HG03095 (cell line): Measurements from ENCODE around the gene CLCA2.
A peak's percentile ranks its signal among the peaks of the same experiment; 100 is the strongest.

Source experiments
- ATAC-seq: cut with Tn5 transposase; IDR thresholded peaks from one replicate; pipeline ENCODE4 v1.9.1; 2021; ENCODE audit warnings: moderate library complexity; ENCODE audit not compliant: unreplicated experiment

The CLCA2 gene

DNA sequence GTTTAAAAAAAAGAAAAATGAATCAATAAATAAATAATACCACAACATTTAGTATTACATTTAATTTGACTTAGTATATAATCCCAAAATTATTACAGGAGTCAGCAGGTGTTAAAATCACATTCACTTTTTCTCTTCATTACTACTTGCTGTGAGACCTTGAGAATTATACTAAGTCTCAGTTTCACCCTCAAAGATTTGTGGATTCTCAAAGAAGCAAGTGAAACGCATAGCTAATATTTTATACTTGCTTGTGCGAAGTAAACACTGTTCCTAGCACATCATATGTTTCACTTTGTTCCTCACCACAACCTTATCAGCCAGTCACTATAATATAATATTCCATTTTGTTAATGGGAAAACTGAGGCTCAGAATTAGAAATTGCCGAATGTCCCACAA lies 48.8 kb downstream of the CLCA2 start:
- no peak for ATAC-seq

DNA sequence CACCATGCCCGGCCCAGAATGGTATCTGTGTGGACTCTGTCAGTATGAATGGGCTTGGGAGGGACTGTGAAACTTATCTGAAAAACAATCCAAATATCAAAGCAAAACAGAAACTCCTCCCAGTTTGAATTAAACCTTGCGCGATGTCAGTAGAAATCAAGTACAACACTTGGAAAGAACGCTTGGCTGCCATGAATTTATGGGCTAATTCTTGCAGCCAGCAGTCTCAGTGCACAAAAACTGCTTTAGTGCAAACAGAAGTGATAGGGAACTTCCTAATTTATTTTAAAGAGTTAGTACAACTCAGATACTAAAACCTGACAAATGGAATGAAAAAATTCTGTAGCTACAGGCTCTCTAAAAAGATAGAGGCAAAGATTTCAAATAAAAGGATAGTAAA lies 53.3 kb downstream of the CLCA2 start:
- ATAC-seq, result no peak

DNA sequence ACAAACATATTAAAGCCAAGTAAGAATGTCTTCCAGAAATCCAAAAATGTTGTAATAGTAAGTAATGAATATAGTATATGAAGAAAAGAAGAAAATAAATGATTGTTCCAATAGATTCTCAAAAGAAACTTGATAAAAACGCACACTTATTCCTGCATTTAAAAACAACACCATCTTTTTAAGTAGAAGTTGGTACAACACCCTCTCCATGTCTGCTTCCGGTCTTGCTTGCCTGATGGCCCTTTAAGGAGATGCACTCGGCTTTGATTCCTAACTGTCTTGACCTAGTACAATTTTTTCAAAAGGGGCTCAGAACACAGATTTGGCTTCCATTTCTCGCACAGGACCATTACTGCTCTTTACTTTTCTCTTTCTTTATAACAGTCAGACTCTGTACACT lies 53.7 kb downstream of the CLCA2 start:
- no peak for ATAC-seq

GRCh38 chr1:86478416-86479156 lies 54.6 kb downstream of the CLCA2 start:
- ATAC-seq, result no peak

- ATAC-seq, result no peak
Measured at GRCh38 chr1:86481966-86482365, 58.0 kb downstream of the CLCA2 start.

- ATAC-seq, result no peak
Measured at GRCh38 chr1:86487131-86487810, 63.3 kb downstream of the CLCA2 start.

DNA sequence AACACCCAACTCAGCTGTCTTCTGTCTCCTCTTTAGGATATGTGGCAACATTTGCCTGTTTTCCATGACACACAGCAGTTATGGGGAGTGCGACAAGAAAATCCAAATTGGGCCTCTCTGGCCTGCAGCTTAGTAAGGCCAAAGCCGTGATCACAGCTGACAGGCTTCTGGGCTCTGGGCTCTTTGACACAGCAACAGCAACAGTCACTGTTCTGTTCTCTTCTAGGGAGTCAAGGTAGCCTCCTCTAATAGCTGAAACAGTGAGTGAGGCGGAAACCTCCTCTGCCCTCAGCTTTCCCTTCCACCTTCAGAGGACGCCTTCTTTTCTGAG lies 63.8 kb downstream of the CLCA2 start:
- ATAC-seq, result no peak

DNA sequence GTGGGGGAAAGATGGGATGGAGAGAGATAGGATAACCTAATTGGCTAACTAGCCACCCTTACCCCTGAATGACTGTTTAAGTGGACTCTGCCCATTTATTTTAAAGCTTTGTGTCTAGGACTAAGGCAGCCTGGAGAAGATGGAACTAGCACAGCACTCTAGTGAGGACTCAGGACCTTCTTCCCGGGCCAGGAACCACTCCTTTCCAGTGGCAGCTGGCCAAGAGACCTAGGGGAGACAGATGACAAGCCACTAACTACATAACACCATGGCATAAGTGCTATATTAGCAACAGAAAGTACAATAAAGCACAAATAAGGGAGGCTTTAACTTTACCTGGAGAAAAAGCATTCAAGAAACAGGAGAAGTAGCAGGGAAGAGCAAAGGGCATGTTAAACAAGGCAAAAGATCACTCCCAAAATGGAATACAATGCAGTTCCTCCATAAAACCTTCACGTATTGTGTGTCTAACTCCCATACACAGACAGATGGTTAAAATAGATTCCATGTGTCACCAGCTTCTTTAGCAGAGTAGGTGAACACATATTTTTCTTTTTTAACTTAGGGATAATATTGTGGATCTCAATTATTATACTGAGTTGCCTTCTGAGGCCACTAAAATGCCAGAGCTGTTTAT lies 65.4 kb downstream of the CLCA2 start:
- no peak for ATAC-seq

- ATAC-seq, result no peak
Measured at GRCh38 chr1:86491171-86491950, 67.4 kb downstream of the CLCA2 start.

- no peak for ATAC-seq
Measured at GRCh38 chr1:86498281-86498680, 74.3 kb downstream of the CLCA2 start.

- peak; percentile 53 for ATAC-seq
Measured at GRCh38 chr1:86499987-86500593, 76.1 kb downstream of the CLCA2 start.

DNA sequence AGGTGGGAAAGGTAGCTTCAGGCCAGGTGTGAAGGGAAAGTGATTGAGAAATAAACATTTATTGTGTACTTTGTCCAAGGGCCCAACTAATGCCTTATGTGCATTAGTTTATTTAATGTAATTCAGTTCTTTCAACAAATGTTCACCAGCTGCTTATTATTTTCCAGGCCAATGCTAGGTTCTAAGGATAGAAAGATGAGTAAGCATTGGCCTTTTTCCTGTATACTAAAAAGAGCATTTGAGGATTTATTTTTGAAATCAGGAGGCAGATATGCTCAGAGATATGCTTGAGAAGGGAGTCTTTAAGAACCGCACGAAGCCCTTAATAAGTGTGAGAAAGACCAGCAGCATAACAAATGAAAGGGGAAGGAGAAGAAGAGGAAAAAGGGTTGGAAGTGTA lies 76.7 kb downstream of the CLCA2 start:
- ATAC-seq, result no peak

DNA sequence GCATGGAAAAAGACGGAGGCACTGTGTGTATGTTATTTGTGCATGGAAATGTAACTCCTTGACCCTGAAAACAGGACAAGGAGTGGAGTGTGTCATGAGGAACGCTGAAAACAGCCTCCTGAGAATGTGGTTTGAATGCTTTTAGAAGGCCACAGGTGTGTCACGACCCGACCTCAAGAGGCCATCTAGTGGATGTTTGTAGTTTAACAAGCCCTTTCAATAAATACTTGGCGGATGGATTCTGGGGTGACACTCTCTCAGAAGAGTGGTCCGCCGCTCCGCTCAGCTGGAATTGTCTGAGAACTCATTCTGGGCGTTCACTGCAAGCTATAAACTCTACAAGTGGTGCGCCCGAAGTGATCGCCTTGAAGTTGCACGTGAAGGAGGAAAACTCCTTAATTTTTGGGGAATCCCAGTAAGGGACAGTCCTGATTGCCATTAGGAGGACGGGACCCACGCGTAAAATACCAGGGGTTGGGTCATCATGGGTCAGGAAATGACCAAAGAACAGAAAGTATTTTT lies 78.2 kb downstream of the CLCA2 start:
- ATAC-seq, result peak; percentile 68

GRCh38 chr1:86502721-86503405 lies 78.9 kb downstream of the CLCA2 start:
- no peak for ATAC-seq

- ATAC-seq, result no peak
Measured at GRCh38 chr1:86503406-86504136, 79.6 kb downstream of the CLCA2 start.

DNA sequence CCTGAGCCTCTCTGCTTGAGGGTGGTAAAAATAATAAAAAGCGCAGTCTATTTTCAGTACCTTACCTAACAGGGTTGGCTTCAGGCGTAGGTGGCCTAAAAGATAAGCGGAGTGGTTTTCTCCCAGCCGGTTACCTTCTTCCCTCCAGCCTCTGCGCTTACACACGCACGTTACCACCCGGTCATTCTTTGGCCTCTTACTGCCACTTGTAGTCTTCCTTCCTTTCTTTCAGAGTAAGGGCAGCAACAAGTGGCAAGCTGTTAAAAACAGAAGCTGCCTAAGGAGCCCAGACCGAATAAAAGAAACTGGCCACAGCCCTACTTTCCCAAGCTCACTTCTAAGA lies 80.1 kb downstream of the CLCA2 start:
- no peak for ATAC-seq

DNA sequence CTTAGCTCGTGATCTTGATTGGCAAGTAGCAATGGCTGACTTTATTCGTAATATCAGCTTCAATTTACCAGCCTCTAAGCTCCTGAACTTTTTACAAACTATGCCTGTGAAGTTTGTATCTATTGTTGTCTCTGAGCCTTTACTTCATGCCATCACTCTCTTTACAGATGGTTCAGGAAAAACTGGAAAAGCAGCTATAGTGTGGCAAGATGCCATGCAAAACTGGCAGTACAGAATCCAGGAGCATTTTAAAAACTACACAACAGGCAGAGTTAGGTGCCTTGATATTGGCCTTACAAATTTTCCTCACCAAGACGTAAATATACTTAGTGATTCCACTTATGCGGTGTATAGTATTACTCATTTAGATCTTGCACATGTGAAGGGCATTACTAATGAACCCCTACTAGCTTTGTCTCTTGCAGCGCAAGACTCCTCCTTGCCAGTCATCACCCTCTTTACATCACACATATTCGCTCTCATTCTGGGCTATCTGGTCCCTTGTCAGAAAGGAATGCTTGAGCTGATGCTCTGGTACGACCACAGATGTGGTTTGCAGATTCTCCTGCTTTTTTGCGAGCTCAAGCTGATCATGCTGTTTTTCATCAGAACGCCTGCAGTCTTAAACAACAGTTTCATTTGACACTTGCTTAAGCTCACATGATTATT lies 81.1 kb downstream of the CLCA2 start:
- ATAC-seq, result no peak

- no peak for ATAC-seq
Measured at GRCh38 chr1:86505564-86505902, 81.6 kb downstream of the CLCA2 start.
